ENCODE data around the gene NDOR1.

The NDOR1 gene

GRCh38 chr9:137205126-137206069 lies at the start of gene NDOR1, which contains the start of gene TMEM203:
TSS of gene NDOR1 (plus strand) at chr9:137205700. CDS start at chr9:137205778, 78 bp downstream.
TSS of gene TMEM203 (minus strand) at chr9:137205648. CDS start at chr9:137205414, 234 bp downstream.
- TF ChIP-seq, protein P1, sequence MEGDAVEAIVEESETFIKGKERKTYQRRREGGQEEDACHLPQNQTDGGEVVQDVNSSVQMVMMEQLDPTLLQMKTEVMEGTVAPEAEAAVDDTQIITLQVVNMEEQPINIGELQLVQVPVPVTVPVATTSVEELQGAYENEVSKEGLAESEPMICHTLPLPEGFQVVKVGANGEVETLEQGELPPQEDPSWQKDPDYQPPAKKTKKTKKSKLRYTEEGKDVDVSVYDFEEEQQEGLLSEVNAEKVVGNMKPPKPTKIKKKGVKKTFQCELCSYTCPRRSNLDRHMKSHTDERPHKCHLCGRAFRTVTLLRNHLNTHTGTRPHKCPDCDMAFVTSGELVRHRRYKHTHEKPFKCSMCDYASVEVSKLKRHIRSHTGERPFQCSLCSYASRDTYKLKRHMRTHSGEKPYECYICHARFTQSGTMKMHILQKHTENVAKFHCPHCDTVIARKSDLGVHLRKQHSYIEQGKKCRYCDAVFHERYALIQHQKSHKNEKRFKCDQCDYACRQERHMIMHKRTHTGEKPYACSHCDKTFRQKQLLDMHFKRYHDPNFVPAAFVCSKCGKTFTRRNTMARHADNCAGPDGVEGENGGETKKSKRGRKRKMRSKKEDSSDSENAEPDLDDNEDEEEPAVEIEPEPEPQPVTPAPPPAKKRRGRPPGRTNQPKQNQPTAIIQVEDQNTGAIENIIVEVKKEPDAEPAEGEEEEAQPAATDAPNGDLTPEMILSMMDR (IDR thresholded peaks at IDR 0.05; ENCODE audit: low read depth, low read length, missing control alignments): no peak
- peak within 1 kb of the TSS; percentile 93 for H3K4me3 ChIP-seq (ENCODE audit: low read depth, low read length)
- DNase-seq (ENCODE audit: low read depth): peak; percentile 41

DNA sequence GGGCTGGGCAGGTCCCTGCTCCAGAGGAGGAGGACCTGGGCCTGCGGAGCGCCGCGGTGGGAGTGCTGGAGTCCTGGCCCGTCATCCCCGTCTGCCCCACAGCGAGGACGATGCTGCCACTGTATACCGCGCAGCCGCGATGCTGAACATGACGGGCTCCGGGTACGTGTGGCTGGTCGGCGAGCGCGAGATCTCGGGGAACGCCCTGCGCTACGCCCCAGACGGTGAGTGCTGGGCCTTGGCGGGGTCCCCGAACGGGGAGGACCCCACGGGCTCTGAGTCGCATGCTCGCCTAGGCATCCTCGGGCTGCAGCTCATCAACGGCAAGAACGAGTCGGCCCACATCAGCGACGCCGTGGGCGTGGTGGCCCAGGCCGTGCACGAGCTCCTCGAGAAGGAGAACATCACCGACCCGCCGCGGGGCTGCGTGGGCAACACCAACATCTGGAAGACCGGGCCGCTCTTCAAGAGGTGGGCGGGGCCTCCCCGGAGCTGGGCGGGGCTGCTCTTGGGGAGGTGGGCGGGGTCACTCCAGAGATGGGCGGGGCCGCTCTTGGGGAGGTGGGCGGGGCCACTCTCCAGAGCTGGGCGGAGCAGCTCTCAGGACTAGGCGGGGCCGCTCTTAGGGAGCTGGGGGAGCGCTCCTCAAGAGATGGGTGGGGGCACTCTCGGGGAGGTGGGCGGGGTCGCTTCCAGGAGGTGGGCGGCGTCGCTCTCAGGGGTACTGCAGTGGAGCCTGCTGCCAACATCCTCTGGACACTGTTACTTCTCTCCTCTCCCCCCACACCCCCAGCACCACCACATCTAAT lies 48.7 kb upstream of the NDOR1 start:
- no peak for DNase-seq (ENCODE audit: low read depth)
- H3K4me3 ChIP-seq (ENCODE audit: low read depth, low read length): peak overlapping the region; percentile 47
- TF ChIP-seq, protein P1 (IDR thresholded peaks at IDR 0.05; ENCODE audit: low read depth, low read length, missing control alignments): no peak

DNA sequence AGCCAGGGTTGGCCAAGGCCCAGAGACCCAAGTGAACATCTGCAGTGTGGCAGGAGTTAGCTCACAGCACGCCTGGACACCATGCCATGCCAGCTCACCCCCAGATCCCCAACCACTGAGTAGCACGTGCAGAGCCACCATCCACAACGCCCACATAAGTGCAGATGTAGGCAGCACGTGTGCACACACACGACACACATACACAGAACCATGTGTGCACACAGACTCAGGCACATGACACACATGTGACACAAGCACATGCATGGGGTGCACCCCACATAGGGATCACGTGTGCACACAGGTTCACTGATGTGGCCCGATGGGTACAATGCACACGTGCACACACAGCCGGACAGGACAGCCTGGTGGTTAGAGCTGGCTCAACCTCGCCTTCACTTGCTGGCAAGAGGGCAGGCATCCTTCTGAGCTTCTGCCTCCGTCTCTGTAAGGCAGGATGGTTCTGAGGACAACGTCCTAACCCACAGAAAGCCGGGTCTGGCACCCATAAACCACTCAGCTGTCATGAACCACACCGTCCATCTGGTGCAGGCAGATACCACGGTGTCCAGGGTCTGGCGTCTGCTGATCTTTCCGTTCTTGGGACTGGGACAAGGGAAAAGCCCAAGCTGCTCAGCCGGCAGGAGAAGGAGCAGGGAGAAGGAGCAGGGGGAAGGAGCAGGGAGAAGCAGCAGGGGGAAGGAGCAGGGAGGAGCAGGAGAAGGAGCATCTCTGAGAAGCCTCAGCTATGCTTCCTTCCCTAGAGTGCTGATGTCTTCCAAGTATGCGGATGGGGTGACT lies 47.7 kb upstream of the NDOR1 start:
- DNase-seq (ENCODE audit: low read depth): no peak
- no peak overlapping the region for H3K4me3 ChIP-seq (ENCODE audit: low read depth, low read length)
- TF ChIP-seq, protein P1 (IDR thresholded peaks at IDR 0.05; ENCODE audit: low read depth, low read length, missing control alignments): no peak

DNA sequence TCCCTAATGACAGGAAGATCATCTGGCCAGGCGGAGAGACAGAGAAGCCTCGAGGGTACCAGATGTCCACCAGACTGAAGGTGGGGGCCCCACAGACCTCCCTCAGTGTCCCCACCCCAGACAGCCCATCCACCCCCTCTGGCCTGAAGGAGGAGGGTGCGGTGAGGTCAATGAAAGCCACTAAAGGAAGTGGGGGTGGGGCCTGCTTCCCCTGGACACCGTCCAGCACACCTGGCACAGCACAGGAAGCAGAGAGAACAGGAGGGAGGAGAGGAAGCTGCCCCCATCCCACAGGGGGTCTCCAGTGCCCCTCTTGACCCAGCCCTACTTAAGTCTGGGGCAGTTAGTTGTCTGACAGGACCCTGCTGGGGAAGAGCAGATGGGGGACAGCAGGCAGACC lies 46.9 kb upstream of the NDOR1 start:
- TF ChIP-seq, protein P1 (IDR thresholded peaks at IDR 0.05; ENCODE audit: low read depth, low read length, missing control alignments): no peak
- no peak overlapping the region for H3K4me3 ChIP-seq (ENCODE audit: low read depth, low read length)
- DNase-seq (ENCODE audit: low read depth): no peak

DNA sequence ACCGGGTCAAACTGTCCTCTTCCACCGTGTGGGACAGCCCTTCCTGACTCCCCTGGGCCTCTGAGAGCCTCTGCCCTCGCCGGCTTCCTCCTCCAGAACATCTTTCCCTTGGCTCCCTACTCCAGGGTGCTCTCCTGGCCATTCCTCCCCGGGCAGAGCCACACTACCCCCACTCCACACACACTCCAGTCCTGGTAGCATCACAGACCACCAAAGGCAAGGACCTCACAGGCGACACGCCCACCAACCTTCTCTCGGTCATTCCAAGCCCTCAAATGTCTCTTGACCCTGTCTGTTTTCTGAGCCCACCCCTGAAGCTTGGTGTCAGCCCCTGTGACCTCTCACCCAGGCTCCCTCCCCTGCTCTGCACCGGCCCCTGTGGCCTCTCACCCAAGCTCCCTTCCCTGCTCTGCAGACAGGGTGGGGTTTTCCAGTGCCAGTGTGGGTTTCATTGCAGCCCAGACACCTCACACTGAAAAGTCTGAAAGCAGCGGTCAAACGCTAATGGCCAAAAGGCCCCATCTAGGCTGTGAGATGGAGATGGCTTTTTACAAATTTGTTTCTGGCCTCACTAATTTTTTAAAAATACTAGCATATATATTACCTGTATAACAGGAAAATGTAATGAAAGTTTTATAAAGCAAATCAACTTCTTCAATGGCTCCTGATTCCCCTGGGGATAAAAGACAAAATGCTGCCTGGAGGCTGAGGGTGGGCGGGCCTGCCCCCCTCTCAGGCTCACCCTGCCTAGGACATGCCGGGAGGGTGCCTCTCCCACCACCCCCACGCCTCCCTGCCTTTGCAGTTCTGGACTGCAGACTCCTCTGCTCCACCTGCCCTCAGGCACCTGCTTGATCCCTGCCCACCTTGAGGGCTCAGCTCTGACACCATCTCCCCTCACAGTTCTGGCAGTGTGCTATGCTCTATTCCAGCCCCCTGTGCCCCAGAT lies 46.1 kb upstream of the NDOR1 start:
- DNase-seq (ENCODE audit: low read depth): no peak
- H3K4me3 ChIP-seq (ENCODE audit: low read depth, low read length): no peak overlapping the region
- TF ChIP-seq, protein P1 (IDR thresholded peaks at IDR 0.05; ENCODE audit: low read depth, low read length, missing control alignments): no peak
